Activated T-helper 1 cell treated with anti-CD3 and anti-CD28 coated beads, Interleukin-12 subunit alpha, Interleukin-12 subunit beta, Interleukin-2, Interleukin-4 antibody, amounts not matched to agents 30 ng/mL and 10 ng/mL and 1 ng/mL, durations not matched to agents 14 hours and 24 hours and 36 hours (primary cell): ENCODE measurements around the gene PTBP3. TPM values are rescaled to one million over a fixed set of nuclear protein-coding genes. Genes with fewer than 3 reads are reported as not detected.
"Not testable (repeated sequence)": the region's sequence is repeated elsewhere in the genome, so short reads cannot be mapped to it uniquely, and the experiment has no call there.

ENCODE experiments used
- DNase-seq: peaks from one replicate; pipeline ENCODE4 v3.0.0; 2021; ENCODE audit warnings: low spot score
- H3K27ac Mint-ChIP-seq: one replicate; pipeline ENCODE4 v1.8.0; 2021; ENCODE audit warnings: mild to moderate bottlenecking, mixed read lengths
- H3K27me3 Mint-ChIP-seq: one replicate; pipeline ENCODE4 v1.8.0; 2022; ENCODE audit warnings: mild to moderate bottlenecking, moderate library complexity, mixed read lengths; ENCODE audit not compliant: insufficient read depth
- H3K36me3 Mint-ChIP-seq: one replicate; pipeline ENCODE4 v1.8.0; 2021; ENCODE audit warnings: low read depth, mixed read lengths
- H3K4me1 Mint-ChIP-seq: one replicate; pipeline ENCODE4 v1.8.0; 2021; ENCODE audit warnings: low read depth, mixed read lengths
- H3K4me3 Mint-ChIP-seq: one replicate; pipeline ENCODE4 v1.8.0; 2021; ENCODE audit warnings: mild to moderate bottlenecking, moderate library complexity, mixed read lengths
- H3K9me3 Mint-ChIP-seq: one replicate; pipeline ENCODE4 v1.8.0; 2021; ENCODE audit warnings: mixed read lengths
- intact Hi-C: fragments of 100-400 bp; cut with micrococcal nuclease; formaldehyde crosslinking; loops from one replicate; pipeline ENCODE4 v1.15.1; 2024
- total RNA-seq: library from RNA; stranded (reverse); gene quantifications from 2 replicates; pipeline ENCODE4 v1.2.3, GENCODE V29; 2022

The PTBP3 gene
- total RNA-seq, 1 donor from 2014 or later, result 101 TPM

DNA sequence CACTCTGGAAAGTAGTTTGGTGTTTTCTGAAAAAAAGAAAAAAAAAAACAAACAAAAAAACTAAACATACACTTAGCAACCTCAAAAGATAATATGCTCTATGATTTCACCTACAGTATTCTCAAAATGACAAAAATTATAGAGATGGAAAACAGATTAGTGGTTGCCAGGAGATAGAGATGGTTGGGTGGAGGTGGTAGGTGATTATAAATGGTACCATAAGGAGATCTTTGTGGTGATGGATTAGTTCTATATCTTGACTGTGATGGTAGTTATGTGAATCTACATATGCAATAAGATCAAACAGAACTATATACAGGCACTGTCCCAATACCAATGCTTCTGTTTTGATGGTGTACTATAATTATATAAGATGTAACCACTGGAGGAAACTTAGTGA lies 32.0 kb downstream of the PTBP3 start:
- H3K27ac Mint-ChIP-seq, result peak overlapping the region; percentile 50
- no peaks in the 10 kb centered on the region for H3K27me3 Mint-ChIP-seq
- H3K36me3 Mint-ChIP-seq, result peaks cover 12% of the 10 kb centered on the region
- DNase-seq, result no peak
- no peaks in the 10 kb centered on the region for H3K9me3 Mint-ChIP-seq
- H3K4me1 Mint-ChIP-seq, result peaks cover 38% of the 10 kb centered on the region
- intact Hi-C loops, result loop anchor here (1.0 kb wide), 2 partner anchors 16 to 32 kb away; partner anchors contain the start of gene PTBP3
- no peak overlapping the region for H3K4me3 Mint-ChIP-seq

DNA sequence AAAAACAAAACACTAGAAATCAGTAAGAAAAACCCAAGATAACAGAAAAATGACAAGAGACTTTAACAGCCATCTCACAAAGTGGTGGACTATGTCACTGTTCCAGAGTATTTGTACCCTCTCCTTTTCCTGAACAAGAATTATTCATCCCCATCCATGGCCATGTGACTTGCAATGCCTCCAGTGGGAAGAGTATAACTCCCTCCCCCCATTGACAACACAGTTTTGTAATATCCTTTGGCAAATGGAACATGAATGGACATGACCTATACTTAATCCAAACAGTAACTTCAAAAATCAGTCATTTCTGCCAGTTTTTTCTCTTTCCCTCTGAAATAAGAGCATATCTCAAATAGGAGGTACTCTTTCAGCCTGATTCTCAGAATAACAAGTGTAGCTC lies 33.9 kb downstream of the PTBP3 start:
- Mint-ChIP-seq H3K27ac (no peak overlapping the region), H3K36me3 (peaks cover 20% of the 10 kb centered on the region), H3K4me3 (no peak overlapping the region), H3K9me3 (no peaks in the 10 kb centered on the region), H3K27me3 (no peaks in the 10 kb centered on the region), H3K4me1 (peaks cover 34% of the 10 kb centered on the region)
- intact Hi-C loops, result no loop called here
- DNase-seq, result no peak

DNA sequence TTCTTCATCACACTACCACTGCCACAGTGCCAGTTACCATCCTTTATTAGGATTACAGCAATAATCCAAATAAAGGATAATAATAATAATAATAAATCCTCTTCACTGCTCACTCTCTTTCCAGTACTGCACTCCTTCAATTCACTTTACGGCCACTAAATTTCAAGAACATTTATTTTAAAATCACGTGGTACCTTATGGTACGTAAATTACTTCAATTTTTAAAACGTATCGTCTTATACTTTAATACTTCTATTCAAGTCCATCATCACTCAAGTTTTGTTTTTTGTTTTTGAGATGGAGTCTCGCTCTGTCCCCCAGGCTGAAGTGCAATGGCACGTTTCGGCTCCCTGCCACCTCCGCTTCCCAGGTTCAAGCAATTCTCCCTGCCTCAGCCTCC lies 36.5 kb downstream of the PTBP3 start:
- Mint-ChIP-seq H3K4me3 (no peak overlapping the region), H3K9me3 (no peaks in the 10 kb centered on the region), H3K27me3 (no peaks in the 10 kb centered on the region), H3K36me3 (peaks cover 28% of the 10 kb centered on the region), H3K27ac (no peak overlapping the region), H3K4me1 (peaks cover 24% of the 10 kb centered on the region)
- no peak for DNase-seq
- intact Hi-C loops, result no loop called here

DNA sequence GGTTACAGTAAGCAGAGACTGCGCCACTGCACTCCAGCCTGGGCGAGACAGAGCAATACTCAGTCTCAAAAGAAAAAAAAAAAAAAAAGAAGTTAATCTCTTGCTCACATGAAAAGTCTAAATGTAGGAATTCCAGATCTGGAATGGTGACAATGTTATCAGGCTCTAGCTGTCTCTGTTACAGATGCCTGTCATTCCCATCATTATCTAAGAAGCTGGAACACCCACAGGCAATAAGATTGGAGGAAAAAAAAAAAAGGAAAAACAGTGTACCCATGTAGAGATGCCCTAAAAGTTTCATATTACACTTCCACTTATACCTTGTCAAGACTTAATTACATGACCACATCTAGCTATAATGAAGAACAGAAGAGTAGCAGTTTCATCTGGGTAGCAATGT lies 38.2 kb downstream of the PTBP3 start:
- Mint-ChIP-seq H3K36me3 (peaks cover 31% of the 10 kb centered on the region), H3K9me3 (no peaks in the 10 kb centered on the region), H3K27ac (no peak overlapping the region), H3K4me3 (no peak overlapping the region), H3K4me1 (peaks cover 11% of the 10 kb centered on the region), H3K27me3 (no peaks in the 10 kb centered on the region)
- DNase-seq, result no peak
- intact Hi-C loops, result no loop called here

DNA sequence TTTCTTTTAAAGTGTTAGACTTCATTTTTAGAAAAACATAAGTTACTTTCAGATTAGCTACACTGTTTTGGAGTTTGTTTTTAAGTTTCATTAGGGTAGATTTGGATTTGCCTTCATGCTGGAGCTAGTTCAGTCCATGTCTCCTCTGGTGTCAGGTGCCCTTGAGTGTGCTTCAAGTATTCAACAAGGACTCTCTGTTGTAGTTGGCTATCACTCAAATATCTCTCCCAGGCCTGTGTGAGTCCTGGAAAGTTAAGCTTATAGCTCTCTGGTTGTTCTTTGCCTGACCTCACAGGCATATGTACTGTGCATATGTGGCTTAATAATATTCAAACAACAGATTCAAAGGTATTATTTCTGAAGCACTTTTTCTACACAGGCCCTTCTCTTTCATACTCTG lies 45.4 kb downstream of the PTBP3 start:
- no peaks in the 10 kb centered on the region for H3K27me3 Mint-ChIP-seq
- H3K36me3 Mint-ChIP-seq, result peaks cover 64% of the 10 kb centered on the region
- DNase-seq, result no peak
- H3K4me3 Mint-ChIP-seq, result no peak overlapping the region
- intact Hi-C loops, result no loop called here
- H3K4me1 Mint-ChIP-seq, result peaks cover 8% of the 10 kb centered on the region
- peaks cover 37% of the 10 kb centered on the region for H3K9me3 Mint-ChIP-seq
- H3K27ac Mint-ChIP-seq, result no peak overlapping the region

DNA sequence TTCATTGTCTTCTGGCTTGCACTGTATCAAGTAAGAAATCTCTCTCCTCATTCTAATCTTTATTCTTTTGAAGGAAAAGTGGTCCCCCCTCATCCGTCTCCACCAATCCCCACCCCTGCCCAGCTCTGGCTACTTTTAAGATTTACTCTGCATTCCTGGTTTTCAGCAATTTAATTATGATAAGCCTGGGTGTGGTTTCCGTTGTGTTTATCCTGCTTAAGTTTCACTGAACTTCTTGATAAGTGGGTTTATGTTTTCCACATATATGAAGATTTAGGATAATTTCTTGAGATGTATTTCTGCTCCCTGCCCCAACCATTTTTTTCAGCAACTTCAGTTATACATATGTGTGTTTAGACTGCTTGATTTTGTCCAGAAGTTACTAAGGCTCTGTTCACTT lies 46.5 kb downstream of the PTBP3 start:
- intact Hi-C loops, result no loop called here
- H3K4me3 Mint-ChIP-seq, result no peak overlapping the region
- no peaks in the 10 kb centered on the region for H3K27me3 Mint-ChIP-seq
- peaks cover 40% of the 10 kb centered on the region for H3K9me3 Mint-ChIP-seq
- H3K36me3 Mint-ChIP-seq, result peaks cover 63% of the 10 kb centered on the region
- DNase-seq, result no peak
- H3K27ac Mint-ChIP-seq, result no peak overlapping the region
- peaks cover 10% of the 10 kb centered on the region for H3K4me1 Mint-ChIP-seq

DNA sequence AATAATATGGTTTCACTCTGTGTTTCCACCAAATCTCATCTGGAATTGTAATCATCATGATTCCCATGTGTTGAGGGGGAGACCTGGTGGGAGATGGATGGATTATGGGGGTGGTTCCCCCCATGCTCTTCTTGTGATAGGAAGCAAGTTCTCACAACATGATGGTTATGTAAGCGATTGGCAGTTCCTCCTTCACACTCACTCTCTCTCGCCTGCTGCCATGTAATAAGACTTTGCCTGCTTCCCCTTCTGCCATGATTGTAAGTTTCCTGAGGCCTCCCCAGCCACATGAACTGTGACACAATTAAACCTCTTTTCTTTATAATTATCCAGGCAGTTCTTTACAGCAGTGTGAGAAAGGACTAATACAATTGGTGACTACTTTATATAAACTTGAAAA lies 48.4 kb downstream of the PTBP3 start:
- no peak for DNase-seq
- intact Hi-C loops, result no loop called here
- H3K36me3 Mint-ChIP-seq, result peaks cover 58% of the 10 kb centered on the region
- no peak overlapping the region for H3K4me3 Mint-ChIP-seq
- H3K27ac Mint-ChIP-seq, result no peak overlapping the region
- H3K9me3 Mint-ChIP-seq, result peaks cover 40% of the 10 kb centered on the region
- peaks cover 10% of the 10 kb centered on the region for H3K4me1 Mint-ChIP-seq
- H3K27me3 Mint-ChIP-seq, result no peaks in the 10 kb centered on the region

DNA sequence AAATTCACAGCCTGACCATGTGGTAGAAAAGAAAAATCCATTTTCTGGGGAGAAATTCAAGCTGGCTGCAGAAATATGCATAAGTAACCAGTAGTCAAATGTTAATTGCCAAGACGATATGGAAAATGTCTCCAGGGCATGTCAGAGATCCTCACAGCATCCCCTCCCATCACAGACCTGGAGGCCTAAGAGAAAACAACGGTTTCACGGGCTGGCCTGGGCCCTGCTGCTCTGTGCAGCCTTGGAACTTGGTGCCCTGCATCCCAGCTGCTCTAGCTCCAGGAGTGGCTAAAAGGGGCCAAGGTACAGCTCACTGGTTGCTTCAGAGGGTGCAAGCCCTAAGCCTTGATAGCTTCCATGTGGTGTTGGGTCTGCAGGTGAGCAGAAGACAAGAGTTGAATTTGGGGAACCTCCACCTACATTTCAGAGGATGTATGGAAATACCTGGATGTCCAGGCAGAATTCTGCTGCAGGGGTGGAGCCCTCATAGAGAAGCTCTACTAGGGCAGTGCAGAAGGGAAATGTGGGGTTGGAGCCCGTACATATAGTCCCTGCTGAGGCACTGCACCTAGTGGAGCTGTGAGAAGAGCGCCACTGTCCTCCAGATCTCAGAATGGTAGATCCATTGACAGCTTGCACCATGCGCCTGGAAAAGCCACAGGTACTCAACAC lies 49.7 kb downstream of the PTBP3 start:
- no peak overlapping the region for H3K4me3 Mint-ChIP-seq
- DNase-seq, result no peak

DNA sequence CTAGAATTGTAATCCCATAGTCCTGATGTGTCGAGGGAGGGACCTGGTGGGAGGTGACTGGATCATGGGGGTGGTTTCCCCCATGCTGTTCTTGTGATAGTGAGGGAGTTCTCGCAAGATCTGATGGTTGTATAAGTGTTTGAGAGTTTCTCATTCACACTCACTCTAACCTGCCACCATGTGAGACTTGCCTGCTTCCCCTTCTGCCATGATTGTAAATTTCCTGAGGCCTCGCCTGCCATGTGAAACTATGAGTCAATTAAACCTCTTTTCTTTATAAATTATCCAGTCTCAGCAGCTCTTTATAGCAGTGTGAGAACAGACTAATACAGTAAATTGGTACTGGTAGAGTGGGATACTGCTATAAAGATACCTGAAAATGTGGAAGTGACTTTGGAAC lies 50.6 kb downstream of the PTBP3 start:
- Mint-ChIP-seq H3K9me3 (peaks cover 40% of the 10 kb centered on the region), H3K36me3 (peaks cover 47% of the 10 kb centered on the region)
- H3K4me1 Mint-ChIP-seq, intact Hi-C loops, DNase-seq, H3K27ac Mint-ChIP-seq, H3K4me3 Mint-ChIP-seq, H3K27me3 Mint-ChIP-seq: not testable (repeated sequence)

More for the DNA sequence above, 49.7 kb downstream of the PTBP3 start:
- no peak overlapping the region for H3K27ac Mint-ChIP-seq
- peaks cover 56% of the 10 kb centered on the region for H3K36me3 Mint-ChIP-seq
- H3K27me3 Mint-ChIP-seq, result no peaks in the 10 kb centered on the region
- peaks cover 10% of the 10 kb centered on the region for H3K4me1 Mint-ChIP-seq
- intact Hi-C loops, result no loop called here
- H3K9me3 Mint-ChIP-seq, result peaks cover 40% of the 10 kb centered on the region

DNA sequence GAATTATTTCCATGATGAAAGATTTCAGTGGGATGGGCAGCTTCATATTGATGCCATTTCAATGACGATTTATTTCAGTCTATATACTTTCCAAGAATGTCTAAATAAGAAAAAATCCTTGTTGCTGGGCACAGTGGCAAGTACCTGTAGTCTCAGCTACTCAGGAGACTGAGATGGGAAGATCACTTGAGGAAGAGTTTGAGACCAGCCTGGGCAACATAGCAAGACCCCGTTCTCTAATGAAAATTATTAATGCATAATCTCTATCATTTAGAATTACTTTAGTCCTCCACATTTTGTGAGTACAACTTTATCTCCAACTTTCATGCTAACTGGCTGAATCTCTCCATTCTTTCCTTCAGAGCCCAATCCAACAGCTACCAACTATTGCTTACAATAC lies 52.5 kb downstream of the PTBP3 start:
- no peak for DNase-seq
- no peak overlapping the region for H3K4me3 Mint-ChIP-seq
- H3K27me3 Mint-ChIP-seq, result no peaks in the 10 kb centered on the region
- peaks cover 30% of the 10 kb centered on the region for H3K9me3 Mint-ChIP-seq
- peaks cover 33% of the 10 kb centered on the region for H3K36me3 Mint-ChIP-seq
- intact Hi-C loops, result no loop called here
- H3K4me1 Mint-ChIP-seq, result peaks cover 8% of the 10 kb centered on the region
- H3K27ac Mint-ChIP-seq, result no peak overlapping the region

DNA sequence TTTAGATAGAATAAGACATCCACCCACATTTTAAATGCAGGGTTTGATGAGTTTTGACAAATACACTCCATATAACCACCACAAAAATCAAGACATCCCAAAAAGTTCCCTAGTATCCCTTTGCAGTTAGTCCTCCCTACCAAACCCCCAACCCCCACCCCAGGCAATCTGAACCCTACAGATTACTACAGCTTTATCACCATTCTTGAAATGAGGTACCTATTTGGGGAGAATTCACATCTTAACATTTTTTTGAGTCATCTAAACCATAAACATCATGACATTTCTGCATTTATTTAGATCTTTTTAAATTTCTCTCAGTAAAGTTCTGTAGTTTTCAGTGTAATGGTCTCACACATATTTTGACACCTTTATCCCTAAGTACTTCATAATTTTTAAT lies 53.9 kb downstream of the PTBP3 start:
- intact Hi-C loops, result no loop called here
- peaks cover 26% of the 10 kb centered on the region for H3K36me3 Mint-ChIP-seq
- peaks cover 16% of the 10 kb centered on the region for H3K9me3 Mint-ChIP-seq
- DNase-seq, result no peak
- H3K4me3 Mint-ChIP-seq, result no peak overlapping the region
- no peak overlapping the region for H3K27ac Mint-ChIP-seq
- H3K27me3 Mint-ChIP-seq, result no peaks in the 10 kb centered on the region
- H3K4me1 Mint-ChIP-seq, result peaks cover 18% of the 10 kb centered on the region

DNA sequence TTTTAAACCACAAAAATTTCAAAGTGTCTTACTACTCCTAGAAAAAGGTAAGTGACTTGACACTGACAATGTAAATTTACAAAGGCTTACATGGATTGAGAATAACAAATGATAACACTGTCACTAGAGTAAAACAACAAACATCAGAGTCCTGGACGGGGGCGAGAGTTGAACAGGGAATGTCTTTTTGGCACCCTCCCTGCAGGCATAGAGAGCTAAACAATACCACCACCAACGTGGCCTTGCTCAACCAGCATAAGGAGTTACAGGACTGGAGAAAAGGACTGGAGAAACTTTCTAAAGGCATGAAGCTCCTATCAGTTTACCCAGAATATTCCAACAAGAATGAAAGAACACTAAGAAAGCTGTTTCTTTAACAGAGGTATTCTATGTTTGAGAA lies 55.3 kb downstream of the PTBP3 start:
- Mint-ChIP-seq H3K4me1 (peaks cover 27% of the 10 kb centered on the region), H3K4me3 (no peak overlapping the region), H3K27ac (no peak overlapping the region), H3K27me3 (no peaks in the 10 kb centered on the region), H3K9me3 (peaks cover 4% of the 10 kb centered on the region), H3K36me3 (peaks cover 24% of the 10 kb centered on the region)
- DNase-seq, result no peak
- intact Hi-C loops, result no loop called here

DNA sequence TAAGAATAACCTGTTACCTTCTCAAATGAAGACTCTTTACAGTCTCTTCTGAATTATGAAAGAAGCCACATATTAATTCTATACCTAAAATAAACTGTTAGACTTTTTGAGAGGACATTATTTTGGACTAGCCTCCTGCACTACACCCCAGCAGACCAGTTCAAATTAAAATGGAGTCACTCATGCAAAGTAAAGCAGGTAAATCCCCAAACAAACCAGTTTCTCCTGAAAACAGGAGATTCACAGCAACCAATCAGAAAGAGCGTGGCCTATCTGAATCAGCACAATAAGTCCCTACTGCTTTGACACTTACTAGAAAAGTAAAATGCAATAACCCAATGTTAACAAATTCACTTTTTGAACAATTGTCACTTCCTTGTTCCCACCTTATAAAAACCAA lies 58.8 kb downstream of the PTBP3 start:
- H3K36me3 Mint-ChIP-seq, result peaks cover 19% of the 10 kb centered on the region
- no peaks in the 10 kb centered on the region for H3K27me3 Mint-ChIP-seq
- no peaks in the 10 kb centered on the region for H3K9me3 Mint-ChIP-seq
- DNase-seq, result no peak
- intact Hi-C loops, result no loop called here
- no peak overlapping the region for H3K27ac Mint-ChIP-seq
- no peak overlapping the region for H3K4me3 Mint-ChIP-seq
- H3K4me1 Mint-ChIP-seq, result peaks cover 29% of the 10 kb centered on the region

DNA sequence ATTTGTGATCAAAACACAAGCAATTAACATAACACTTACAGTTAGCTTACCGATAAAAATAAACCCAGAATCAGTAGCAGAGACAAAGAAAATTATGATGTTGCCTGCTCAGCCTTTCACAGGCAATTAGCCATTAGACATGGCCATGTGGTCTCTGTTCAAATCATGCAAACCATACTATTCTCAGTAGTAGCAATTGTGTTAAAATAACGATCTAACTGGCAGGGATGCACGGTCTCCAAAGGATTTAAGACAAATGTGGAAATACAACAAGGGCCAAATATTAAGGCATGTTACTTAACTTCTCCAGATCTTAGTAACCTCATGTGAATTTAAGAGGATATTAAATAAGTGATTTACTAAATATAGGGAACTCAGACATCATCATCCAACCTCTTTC lies 59.5 kb downstream of the PTBP3 start:
- intact Hi-C loops, result no loop called here
- Mint-ChIP-seq H3K27ac (no peak overlapping the region), H3K36me3 (peaks cover 19% of the 10 kb centered on the region), H3K27me3 (no peaks in the 10 kb centered on the region), H3K9me3 (no peaks in the 10 kb centered on the region), H3K4me3 (no peak overlapping the region), H3K4me1 (peaks cover 29% of the 10 kb centered on the region)
- DNase-seq, result no peak
